ENCODE results near the gene MEGF6. TPM values are rescaled to one million over a fixed set of nuclear protein-coding genes. Genes with fewer than 3 reads are reported as not detected.

MEGF6 gene
- total and polyA plus RNA-seq, 12 donors = 1.8 to 14.1 (median 7.0) TPM

- Histone ChIP-seq H3K27me3 (no peaks in the 10 kb centered on the region), H3K36me3 (no peaks in the 10 kb centered on the region), H3K9me3 (no peaks in the 10 kb centered on the region), H3K4me3 (no peak overlapping the region), H3K4me1 (peaks cover 7 to 21% (median 10%) of the 10 kb centered on the region in 9 donors), H3K27ac (no peak overlapping the region)
- WGBS, 2 donors = 87% methylated on average over 20 of the region's 20 CpGs
- intact Hi-C loops (cut with DNase I) = no loop called here
- no peak for TF ChIP-seq CTCF (IDR thresholded peaks at IDR 0.05)
- ATAC-seq = no peak
- no peak for DNase-seq
Observed at GRCh38 chr1:3524556-3525203, 86.6 kb downstream of the MEGF6 start.

GRCh38 chr1:3523980-3524379 is 87.3 kb downstream of the MEGF6 start:
- H3K9me3 ChIP-seq = no peaks in the 10 kb centered on the region
- ATAC-seq (no peak), DNase-seq (no peak)
- intact Hi-C loops (cut with DNase I) = no loop called here
- no peaks in the 10 kb centered on the region for H3K36me3 ChIP-seq
- no peaks in the 10 kb centered on the region for H3K27me3 ChIP-seq
- no peak overlapping the region for H3K27ac ChIP-seq
- WGBS, 2 donors = 98% methylated on average over 13 of the region's 13 CpGs
- H3K4me1 ChIP-seq = peaks cover 2 to 18% (median 3%) of the 10 kb centered on the region in 9 donors
- TF ChIP-seq CTCF (IDR thresholded peaks at IDR 0.05) = no peak
- no peak overlapping the region for H3K4me3 ChIP-seq

- no peak for ATAC-seq
- no peaks in the 10 kb centered on the region for H3K36me3 ChIP-seq
- no peaks in the 10 kb centered on the region for H3K9me3 ChIP-seq
- intact Hi-C loops (cut with DNase I) = no loop called here
- no peak overlapping the region for H3K27ac ChIP-seq
- no peak for DNase-seq
- H3K4me3 ChIP-seq = no peak overlapping the region
- peaks cover 0 to 17% (median 0%) of the 10 kb centered on the region in 9 donors for H3K4me1 ChIP-seq
- 85 to 93% methylated on average over 17 to 19 of the region's 19 CpGs for WGBS, 2 donors
- no peaks in the 10 kb centered on the region for H3K27me3 ChIP-seq
- TF ChIP-seq CTCF (IDR thresholded peaks at IDR 0.05) = no peak
Observed at GRCh38 chr1:3522564-3523265, 88.6 kb downstream of the MEGF6 start.

GRCh38 chr1:3522112-3522511 is 89.2 kb downstream of the MEGF6 start:
- H3K27me3 ChIP-seq = no peaks in the 10 kb centered on the region
- DNase-seq (no peak), ATAC-seq (no peak)
- no peak overlapping the region for H3K4me3 ChIP-seq
- no peaks in the 10 kb centered on the region for H3K9me3 ChIP-seq
- 95% methylated on average over 13 of the region's 13 CpGs for WGBS, 2 donors
- no peak overlapping the region for H3K27ac ChIP-seq
- intact Hi-C loops (cut with DNase I) = no loop called here
- H3K4me1 ChIP-seq = peaks cover 0 to 11% (median 0%) of the 10 kb centered on the region in 9 donors
- no peak for TF ChIP-seq CTCF (IDR thresholded peaks at IDR 0.05)
- H3K36me3 ChIP-seq = no peaks in the 10 kb centered on the region
